HEK293 (cell line): Measurements from ENCODE around the gene BTBD2.

ENCODE experiments used
- CTCF ChIA-PET: fragments of 350-600 bp; formaldehyde crosslinking; extraction: SDS; loops from one replicate; lab custom pipeline; 2021; ENCODE audit warnings: antibody characterized with exemption; lab: Yijun Ruan, JAX
- POLR2A ChIA-PET: fragments of 300-600 bp; formaldehyde crosslinking; extraction: SDS; loops from one replicate; lab custom pipeline; 2020; ENCODE audit warnings: antibody characterized with exemption, inconsistent platforms; lab: Yijun Ruan, JAX
- H3K27ac ChIP-seq: fragments of 200-500 bp; sonication (Bioruptor generic); 2 replicates; pipeline ENCODE4 v1.5.1; 2014; ENCODE audit warnings: low read depth, low read length, control low read depth, inconsistent platforms; ENCODE audit errors: extremely low read depth
- H3K36me3 ChIP-seq, 2 experiments: fragments of 200-500 bp in 1 of 2; sonication (Bioruptor generic) in 1 of 2; 1 replicate in 1 of 2; 2 replicates in 1 of 2; pipeline ENCODE4 v1.5.1; 2014 to 2017; ENCODE audit warnings: inconsistent platforms in 2 of 2, low read length in 2 of 2; ENCODE audit not compliant: control insufficient read depth in 2 of 2, insufficient read depth in 1 of 2
- H3K4me1 ChIP-seq: fragments of 200-500 bp; sonication (Bioruptor generic); 2 replicates; pipeline ENCODE4 v1.5.1; 2014; ENCODE audit warnings: mild to moderate bottlenecking, low read length, inconsistent platforms; ENCODE audit not compliant: control insufficient read depth, insufficient read depth
- H3K4me3 ChIP-seq: 2 replicates; pipeline ENCODE4 v1.5.1; 2011; ENCODE audit warnings: low read depth, mild to moderate bottlenecking, control low read depth, low read length, moderate library complexity
- H3K9me3 ChIP-seq: fragments of 200-500 bp; sonication (Bioruptor generic); 2 replicates; pipeline ENCODE4 v1.5.1; 2014; ENCODE audit warnings: low read depth, low read length, inconsistent platforms; ENCODE audit not compliant: control insufficient read depth, insufficient read depth
- EGR2 ChIP-seq: fragments of 450-650 bp; formaldehyde crosslinking; IDR thresholded peaks from 2 replicates; pipeline ENCODE4 v1.5.1; 2016; ENCODE audit warnings: low read depth, missing biosample characterization, missing genetic modification characterization
- GLIS1 ChIP-seq: fragments of 450-650 bp; formaldehyde crosslinking; IDR thresholded peaks from 2 replicates; pipeline ENCODE4 v1.5.1; 2016; ENCODE audit warnings: missing biosample characterization, missing genetic modification characterization
- IKZF3 ChIP-seq: fragments of 450-650 bp; IDR thresholded peaks from 2 replicates; pipeline ENCODE4 v1.5.0; 2018; ENCODE audit warnings: missing biosample characterization, mild to moderate bottlenecking, missing genetic modification characterization, moderate library complexity
- KLF1 ChIP-seq: fragments of 450-650 bp; formaldehyde crosslinking; IDR thresholded peaks from 2 replicates; pipeline ENCODE4 v1.5.1; 2016; ENCODE audit warnings: missing biosample characterization, missing genetic modification characterization
- KLF10 ChIP-seq: fragments of 450-650 bp; IDR thresholded peaks from 2 replicates; pipeline ENCODE4 v1.5.1; 2018; ENCODE audit warnings: missing biosample characterization, mild to moderate bottlenecking, missing genetic modification characterization
- KLF8 ChIP-seq: fragments of 450-650 bp; formaldehyde crosslinking; IDR thresholded peaks from 2 replicates; pipeline ENCODE4 v1.5.1; 2016; ENCODE audit warnings: missing biosample characterization, missing genetic modification characterization
- KLF9 ChIP-seq: fragments of 450-650 bp; formaldehyde crosslinking; IDR thresholded peaks from 2 replicates; pipeline ENCODE4 v1.5.1; 2016; ENCODE audit warnings: missing biosample characterization, missing genetic modification characterization, low read depth
- REPIN1 ChIP-seq: fragments of 450-650 bp; formaldehyde crosslinking; IDR thresholded peaks from 2 replicates; pipeline ENCODE4 v1.5.1; 2017; ENCODE audit warnings: missing biosample characterization, missing genetic modification characterization, low read depth
- SALL2 ChIP-seq: fragments of 450-650 bp; formaldehyde crosslinking; IDR thresholded peaks from 2 replicates; pipeline ENCODE4 v1.5.0; 2017; ENCODE audit warnings: missing biosample characterization, mild to moderate bottlenecking, missing genetic modification characterization, borderline replicate concordance
- SCRT1 ChIP-seq: fragments of 450-650 bp; formaldehyde crosslinking; IDR thresholded peaks from 2 replicates; pipeline ENCODE4 v1.5.1; 2016; ENCODE audit warnings: missing biosample characterization, missing genetic modification characterization, borderline replicate concordance
- SCRT2 ChIP-seq: fragments of 450-650 bp; formaldehyde crosslinking; IDR thresholded peaks from 2 replicates; pipeline ENCODE4 v1.5.1; 2016; ENCODE audit warnings: missing biosample characterization, missing genetic modification characterization
- SP2 ChIP-seq: fragments of 450-650 bp; formaldehyde crosslinking; IDR thresholded peaks from 2 replicates; pipeline ENCODE4 v1.5.1; 2016; ENCODE audit warnings: missing biosample characterization, missing genetic modification characterization
- SP3 ChIP-seq: fragments of 450-650 bp; formaldehyde crosslinking; IDR thresholded peaks from 2 replicates; pipeline ENCODE4 v1.5.1; 2016; ENCODE audit warnings: missing biosample characterization, missing genetic modification characterization
- TRIM28 ChIP-seq: IDR thresholded peaks from 2 replicates; pipeline ENCODE4 v1.6.1; 2011; ENCODE audit warnings: low read length, control low read depth, borderline replicate concordance
- YY1 ChIP-seq: fragments of 450-650 bp; formaldehyde crosslinking; IDR thresholded peaks from 2 replicates; pipeline ENCODE4 v1.5.1; 2018; ENCODE audit warnings: missing biosample characterization, missing genetic modification characterization
- ZBTB17 ChIP-seq: fragments of 450-650 bp; formaldehyde crosslinking; IDR thresholded peaks from 2 replicates; pipeline ENCODE4 v1.5.1; 2016; ENCODE audit warnings: missing biosample characterization, missing genetic modification characterization
- ZBTB20 ChIP-seq: fragments of 450-650 bp; formaldehyde crosslinking; IDR thresholded peaks from 2 replicates; pipeline ENCODE4 v1.5.1; 2016; ENCODE audit warnings: missing biosample characterization, missing genetic modification characterization
- ZIC2 ChIP-seq: fragments of 450-650 bp; formaldehyde crosslinking; IDR thresholded peaks from 2 replicates; pipeline ENCODE4 v1.5.1; 2016; ENCODE audit warnings: missing biosample characterization, missing genetic modification characterization
- ZNF223 ChIP-seq: fragments of 450-650 bp; formaldehyde crosslinking; IDR thresholded peaks from 2 replicates; pipeline ENCODE4 v1.5.1; 2016; ENCODE audit warnings: missing biosample characterization, missing genetic modification characterization
- ZNF560 ChIP-seq: fragments of 450-650 bp; formaldehyde crosslinking; IDR thresholded peaks from 2 replicates; pipeline ENCODE4 v1.5.1; 2017; ENCODE audit warnings: missing biosample characterization, missing genetic modification characterization, borderline replicate concordance
- ZNF561 ChIP-seq: fragments of 450-650 bp; IDR thresholded peaks from 2 replicates; pipeline ENCODE4 v1.5.1; 2018; ENCODE audit warnings: missing biosample characterization, missing genetic modification characterization, borderline replicate concordance
- ZNF610 ChIP-seq: fragments of 450-650 bp; formaldehyde crosslinking; IDR thresholded peaks from 2 replicates; pipeline ENCODE4 v1.5.1; 2016; ENCODE audit warnings: missing biosample characterization, missing genetic modification characterization, borderline replicate concordance
- ZNF629 ChIP-seq: fragments of 450-650 bp; formaldehyde crosslinking; IDR thresholded peaks from 2 replicates; pipeline ENCODE4 v1.5.1; 2017; ENCODE audit warnings: missing biosample characterization, missing genetic modification characterization
- ZNF76 ChIP-seq: fragments of 450-650 bp; formaldehyde crosslinking; IDR thresholded peaks from 2 replicates; pipeline ENCODE4; 2016; ENCODE audit warnings: low read depth, missing biosample characterization, missing genetic modification characterization, borderline replicate concordance
- ZNF843 ChIP-seq: fragments of 450-650 bp; formaldehyde crosslinking; IDR thresholded peaks from 2 replicates; pipeline ENCODE4 v1.5.1; 2016; ENCODE audit warnings: missing biosample characterization, missing genetic modification characterization
- ZXDB ChIP-seq: fragments of 450-650 bp; formaldehyde crosslinking; IDR thresholded peaks from 2 replicates; pipeline ENCODE4 v1.5.1; 2016; ENCODE audit warnings: missing biosample characterization, missing genetic modification characterization
- TF ChIP-seq, protein P1 (sequence below): fragments of 450-650 bp; formaldehyde crosslinking; optimal IDR thresholded peaks from 2 replicates; pipeline ENCODE3; 2016; ENCODE audit warnings: missing biosample characterization, mild to moderate bottlenecking, missing genetic modification characterization
- TF ChIP-seq, protein P2 (sequence below): fragments of 450-650 bp; formaldehyde crosslinking; IDR thresholded peaks from 2 replicates; pipeline ENCODE4 v1.5.1; 2016; ENCODE audit warnings: missing biosample characterization, missing genetic modification characterization
- TF ChIP-seq, protein P3 (sequence below): fragments of 450-650 bp; formaldehyde crosslinking; IDR thresholded peaks from 2 replicates; pipeline ENCODE4 v1.5.1; 2016; ENCODE audit warnings: missing biosample characterization, missing genetic modification characterization
- TF ChIP-seq, protein P4 (sequence below): fragments of 450-650 bp; formaldehyde crosslinking; IDR thresholded peaks from 2 replicates; pipeline ENCODE4 v1.5.1; 2016; ENCODE audit warnings: missing biosample characterization, missing genetic modification characterization, low read depth

Gene BTBD2

DNA sequence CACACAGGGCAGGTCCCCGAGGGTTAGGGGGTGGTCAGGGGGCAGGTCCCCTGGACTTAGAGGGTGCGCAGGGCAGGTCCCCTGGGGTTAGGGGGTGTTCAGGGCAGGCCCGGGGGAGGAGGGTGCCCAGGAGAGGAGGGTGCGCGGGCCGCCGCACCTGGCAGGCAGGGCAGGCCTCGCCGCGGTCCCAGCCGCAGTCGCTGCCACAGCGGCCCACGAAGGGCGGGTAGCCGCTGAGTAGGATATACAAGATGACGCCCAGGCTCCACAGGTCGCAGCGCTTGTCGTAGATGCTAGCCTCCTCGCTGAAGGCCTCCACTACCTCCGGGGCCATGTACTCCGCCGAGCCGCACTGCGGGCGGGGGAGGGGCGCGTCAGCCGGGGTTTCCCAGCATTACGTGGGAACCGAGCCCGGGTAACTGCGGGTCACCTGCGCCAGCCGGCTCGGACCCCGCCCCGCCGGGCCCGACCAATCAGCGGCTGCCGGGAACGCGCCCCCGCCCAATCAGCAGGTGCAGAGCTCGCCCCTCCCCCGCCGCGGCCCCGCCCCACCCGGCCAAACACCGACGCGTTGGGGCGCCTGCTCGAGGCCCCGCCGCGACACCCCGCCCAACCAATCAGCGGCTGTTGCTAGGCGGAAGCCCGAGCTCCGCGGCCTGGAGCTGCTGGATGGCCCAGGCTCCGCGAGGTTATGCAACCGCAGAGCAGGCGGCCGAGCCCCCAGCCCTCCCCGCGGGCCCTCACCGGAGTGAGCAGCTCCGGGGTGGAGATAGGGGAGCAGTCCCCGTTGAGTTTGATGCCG lies 26.4 kb upstream of the BTBD2 start:
- ChIA-PET POLR2A (interaction anchor here (0.7 to 1.4 kb wide), 4 partner anchors 8 to 122 kb away, joined by 3 to 11 read pairs (median 4); partner anchors contain the start of gene DOT1L), CTCF (interaction anchor here (0.6 to 1.6 kb wide), 2 partner anchors 10 to 25 kb away, joined by 3 to 6 read pairs; no protein-coding TSS in a partner anchor)
- Histone ChIP-seq H3K4me1 (peaks cover 13% of the 10 kb centered on the region), H3K4me3 (peak overlapping the region; percentile 14; the same call in 1 of the 2 replicates), H3K9me3 (no peaks in the 10 kb centered on the region), H3K36me3 (peaks cover 0 to 77% of the 10 kb centered on the region in 2 experiments; a peak in 2 of 3 replicates), H3K27ac (peak overlapping the region; percentile 90)
- no peak for TF ChIP-seq ZNF560 (tag by site-specific recombination)
- TF ChIP-seq, protein P1, sequence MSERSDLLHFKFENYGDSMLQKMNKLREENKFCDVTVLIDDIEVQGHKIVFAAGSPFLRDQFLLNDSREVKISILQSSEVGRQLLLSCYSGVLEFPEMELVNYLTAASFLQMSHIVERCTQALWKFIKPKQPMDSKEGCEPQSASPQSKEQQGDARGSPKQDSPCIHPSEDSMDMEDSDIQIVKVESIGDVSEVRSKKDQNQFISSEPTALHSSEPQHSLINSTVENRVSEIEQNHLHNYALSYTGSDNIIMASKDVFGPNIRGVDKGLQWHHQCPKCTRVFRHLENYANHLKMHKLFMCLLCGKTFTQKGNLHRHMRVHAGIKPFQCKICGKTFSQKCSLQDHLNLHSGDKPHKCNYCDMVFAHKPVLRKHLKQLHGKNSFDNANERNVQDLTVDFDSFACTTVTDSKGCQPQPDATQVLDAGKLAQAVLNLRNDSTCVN (tag by site-specific recombination) = peak; percentile 56
- peak; percentile 30; the same call in 1 of the 2 replicates for TF ChIP-seq ZBTB17 (tag by site-specific recombination)
- TF ChIP-seq SP3 (tag by site-specific recombination) = peak; percentile 36; the same call in 1 of the 2 replicates
- TF ChIP-seq, protein P2, sequence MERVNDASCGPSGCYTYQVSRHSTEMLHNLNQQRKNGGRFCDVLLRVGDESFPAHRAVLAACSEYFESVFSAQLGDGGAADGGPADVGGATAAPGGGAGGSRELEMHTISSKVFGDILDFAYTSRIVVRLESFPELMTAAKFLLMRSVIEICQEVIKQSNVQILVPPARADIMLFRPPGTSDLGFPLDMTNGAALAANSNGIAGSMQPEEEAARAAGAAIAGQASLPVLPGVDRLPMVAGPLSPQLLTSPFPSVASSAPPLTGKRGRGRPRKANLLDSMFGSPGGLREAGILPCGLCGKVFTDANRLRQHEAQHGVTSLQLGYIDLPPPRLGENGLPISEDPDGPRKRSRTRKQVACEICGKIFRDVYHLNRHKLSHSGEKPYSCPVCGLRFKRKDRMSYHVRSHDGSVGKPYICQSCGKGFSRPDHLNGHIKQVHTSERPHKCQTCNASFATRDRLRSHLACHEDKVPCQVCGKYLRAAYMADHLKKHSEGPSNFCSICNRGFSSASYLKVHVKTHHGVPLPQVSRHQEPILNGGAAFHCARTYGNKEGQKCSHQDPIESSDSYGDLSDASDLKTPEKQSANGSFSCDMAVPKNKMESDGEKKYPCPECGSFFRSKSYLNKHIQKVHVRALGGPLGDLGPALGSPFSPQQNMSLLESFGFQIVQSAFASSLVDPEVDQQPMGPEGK = peak; percentile 96
- TF ChIP-seq ZBTB20 (tag by site-specific recombination) = peak; percentile 49; the same call in 1 of the 2 replicates
- TF ChIP-seq KLF9 (tag by site-specific recombination) = peak; percentile 17; the same call in 1 of the 2 replicates
- peak; percentile 63; the same call in 1 of the 2 replicates for TF ChIP-seq ZNF76
- TF ChIP-seq, protein P3, sequence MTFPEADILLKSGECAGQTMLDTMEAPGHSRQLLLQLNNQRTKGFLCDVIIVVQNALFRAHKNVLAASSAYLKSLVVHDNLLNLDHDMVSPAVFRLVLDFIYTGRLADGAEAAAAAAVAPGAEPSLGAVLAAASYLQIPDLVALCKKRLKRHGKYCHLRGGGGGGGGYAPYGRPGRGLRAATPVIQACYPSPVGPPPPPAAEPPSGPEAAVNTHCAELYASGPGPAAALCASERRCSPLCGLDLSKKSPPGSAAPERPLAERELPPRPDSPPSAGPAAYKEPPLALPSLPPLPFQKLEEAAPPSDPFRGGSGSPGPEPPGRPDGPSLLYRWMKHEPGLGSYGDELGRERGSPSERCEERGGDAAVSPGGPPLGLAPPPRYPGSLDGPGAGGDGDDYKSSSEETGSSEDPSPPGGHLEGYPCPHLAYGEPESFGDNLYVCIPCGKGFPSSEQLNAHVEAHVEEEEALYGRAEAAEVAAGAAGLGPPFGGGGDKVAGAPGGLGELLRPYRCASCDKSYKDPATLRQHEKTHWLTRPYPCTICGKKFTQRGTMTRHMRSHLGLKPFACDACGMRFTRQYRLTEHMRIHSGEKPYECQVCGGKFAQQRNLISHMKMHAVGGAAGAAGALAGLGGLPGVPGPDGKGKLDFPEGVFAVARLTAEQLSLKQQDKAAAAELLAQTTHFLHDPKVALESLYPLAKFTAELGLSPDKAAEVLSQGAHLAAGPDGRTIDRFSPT (tag by site-specific recombination) = peak; percentile 92
- TF ChIP-seq SALL2 (tag by site-specific recombination) = no peak
- TF ChIP-seq ZNF223 (tag by site-specific recombination) = no peak
- 0 out of 2 replicates have a peak, but pooled peaks have one; percentile 27 for TF ChIP-seq ZNF610 (tag by site-specific recombination)
- peak; percentile 79 for TF ChIP-seq ZNF629
- peak; percentile 30; the same call in 1 of the 2 replicates for TF ChIP-seq KLF1 (tag by site-specific recombination)
- TF ChIP-seq KLF10 (tag by site-specific recombination) = peak; percentile 98
- TF ChIP-seq ZNF843 (tag by site-specific recombination) = no peak
- no peak for TF ChIP-seq TRIM28
- TF ChIP-seq ZIC2 (tag by site-specific recombination) = peak; percentile 67; the same call in 1 of the 2 replicates
- peak; percentile 73 for TF ChIP-seq ZXDB (tag by site-specific recombination)
- TF ChIP-seq, protein P4, sequence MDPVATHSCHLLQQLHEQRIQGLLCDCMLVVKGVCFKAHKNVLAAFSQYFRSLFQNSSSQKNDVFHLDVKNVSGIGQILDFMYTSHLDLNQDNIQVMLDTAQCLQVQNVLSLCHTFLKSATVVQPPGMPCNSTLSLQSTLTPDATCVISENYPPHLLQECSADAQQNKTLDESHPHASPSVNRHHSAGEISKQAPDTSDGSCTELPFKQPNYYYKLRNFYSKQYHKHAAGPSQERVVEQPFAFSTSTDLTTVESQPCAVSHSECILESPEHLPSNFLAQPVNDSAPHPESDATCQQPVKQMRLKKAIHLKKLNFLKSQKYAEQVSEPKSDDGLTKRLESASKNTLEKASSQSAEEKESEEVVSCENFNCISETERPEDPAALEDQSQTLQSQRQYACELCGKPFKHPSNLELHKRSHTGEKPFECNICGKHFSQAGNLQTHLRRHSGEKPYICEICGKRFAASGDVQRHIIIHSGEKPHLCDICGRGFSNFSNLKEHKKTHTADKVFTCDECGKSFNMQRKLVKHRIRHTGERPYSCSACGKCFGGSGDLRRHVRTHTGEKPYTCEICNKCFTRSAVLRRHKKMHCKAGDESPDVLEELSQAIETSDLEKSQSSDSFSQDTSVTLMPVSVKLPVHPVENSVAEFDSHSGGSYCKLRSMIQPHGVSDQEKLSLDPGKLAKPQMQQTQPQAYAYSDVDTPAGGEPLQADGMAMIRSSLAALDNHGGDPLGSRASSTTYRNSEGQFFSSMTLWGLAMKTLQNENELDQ (tag by site-specific recombination) = no peak
- TF ChIP-seq GLIS1 = peak; percentile 71; the same call in 1 of the 2 replicates
- TF ChIP-seq SP2 (tag by site-specific recombination) = peak; percentile 62
- peak; percentile 55 for TF ChIP-seq IKZF3 (tag by site-specific recombination)
- peak; percentile 92 for TF ChIP-seq SCRT2
- no peak for TF ChIP-seq REPIN1 (tag by site-specific recombination)
- TF ChIP-seq YY1 (tag by site-specific recombination) = peak; percentile 37; the same call in 1 of the 2 replicates
- TF ChIP-seq KLF8 (tag by site-specific recombination) = peak; percentile 33; the same call in 1 of the 2 replicates
- TF ChIP-seq SCRT1 (tag by site-specific recombination) = peak; percentile 61
- peak; percentile 18; the same call in 1 of the 2 replicates for TF ChIP-seq ZNF561 (tag by site-specific recombination)
- 0 out of 2 replicates have a peak, but pooled peaks have one; percentile 20 for TF ChIP-seq EGR2 (tag by site-specific recombination)
